Neural cell (in vitro differentiated cells): Measurements from ENCODE around the gene DNAH17. TPM values are rescaled to one million over a fixed set of nuclear protein-coding genes. Genes with fewer than 3 reads are reported as not detected.

Source experiments
- H2AFZ ChIP-seq: fragments of 200-600, 300-800 bp; sonication (generic), shearing (Covaris generic); 2 replicates; pipeline ENCODE4 v1.6.0; 2014; ENCODE audit warnings: low read depth, mild to moderate bottlenecking, antibody characterized with exemption, low read length, moderate library complexity
- H3F3A ChIP-seq: fragments of 200-600 bp; shearing (Covaris generic); 2 replicates; pipeline ENCODE4 v1.6.1; 2016; ENCODE audit warnings: mild to moderate bottlenecking, moderate library complexity, mixed read lengths, antibody characterized with exemption, low read length; ENCODE audit not compliant: insufficient read depth, poor library complexity, severe bottlenecking
- H3K27ac ChIP-seq: fragments of 200-600, 300-800 bp; sonication (generic), shearing (Covaris generic); 2 replicates; pipeline ENCODE4 v1.5.1; 2014; ENCODE audit warnings: mild to moderate bottlenecking, low read length, moderate library complexity
- H3K27me3 ChIP-seq: fragments of 300-800, 200-600 bp; sonication (generic), shearing (Covaris generic); 2 replicates; pipeline ENCODE4 v1.6.0; 2014; ENCODE audit warnings: mild to moderate bottlenecking, low read depth, low read length, moderate library complexity; ENCODE audit not compliant: insufficient read depth
- H3K36me3 ChIP-seq: fragments of 300-800, 200-600 bp; sonication (generic), shearing (Covaris generic); 2 replicates; pipeline ENCODE4 v1.5.1; 2014; ENCODE audit warnings: mild to moderate bottlenecking, antibody characterized with exemption, low read length, moderate library complexity; ENCODE audit not compliant: insufficient read depth
- H3K4me2 ChIP-seq: fragments of 300-800, 200-600 bp; sonication (generic), shearing (Covaris generic); 2 replicates; pipeline ENCODE4 v1.6.0; 2014; ENCODE audit warnings: mild to moderate bottlenecking, low read length
- H3K4me3 ChIP-seq: fragments of 300-800, 200-600 bp; sonication (generic), shearing (Covaris generic); 2 replicates; pipeline ENCODE4 v1.5.1; 2014; ENCODE audit warnings: mild to moderate bottlenecking, low read length, moderate library complexity
- H3K79me2 ChIP-seq: fragments of 200-600 bp; shearing (Covaris generic); replicated peaks from 2 replicates; pipeline ENCODE4 v1.6.0; 2014; ENCODE audit warnings: mild to moderate bottlenecking, low read length, moderate library complexity; ENCODE audit not compliant: insufficient read depth
- H3K9ac ChIP-seq: fragments of 300-800, 200-600 bp; sonication (generic), shearing (Covaris generic); 2 replicates; pipeline ENCODE4 v1.6.1; 2016; ENCODE audit warnings: mild to moderate bottlenecking, low read length, mixed read lengths
- H3K9me2 ChIP-seq: fragments of 200-600 bp; shearing (Covaris generic); 2 replicates; pipeline ENCODE4 v1.6.1; 2016; ENCODE audit warnings: mild to moderate bottlenecking, low read length, mixed read lengths; ENCODE audit not compliant: insufficient read depth
- H3K9me3 ChIP-seq: fragments of 200-600, 300-800 bp; sonication (generic), shearing (Covaris generic); 2 replicates; pipeline ENCODE4 v1.6.1; 2016; ENCODE audit warnings: mild to moderate bottlenecking, mixed run types, low read length, moderate library complexity, mixed read lengths
- H4K20me1 ChIP-seq: fragments of 200-600 bp; shearing (Covaris generic); 2 replicates; pipeline ENCODE4 v1.6.1; 2016; ENCODE audit warnings: mild to moderate bottlenecking, mixed run types; ENCODE audit not compliant: insufficient read depth
- EP300 ChIP-seq: fragments of 450-650 bp; conservative IDR thresholded peaks from 2 replicates; pipeline ENCODE4 v1.6.1; 2014; ENCODE audit warnings: antibody characterized with exemption, mild to moderate bottlenecking, moderate library complexity; ENCODE audit not compliant: poor library complexity, severe bottlenecking
- EZH2 ChIP-seq: fragments of 200-600, 300-800 bp; shearing (Covaris generic), sonication (generic); IDR thresholded peaks from 2 replicates; pipeline ENCODE4 v1.6.1; 2014; ENCODE audit warnings: antibody characterized with exemption, low read length, borderline replicate concordance, mild to moderate bottlenecking; ENCODE audit not compliant: insufficient read depth, poor library complexity, severe bottlenecking
- MXI1 ChIP-seq: fragments of 450-650 bp; conservative IDR thresholded peaks from 2 replicates; pipeline ENCODE4 v1.6.1; 2014; ENCODE audit warnings: antibody characterized with exemption, mild to moderate bottlenecking; ENCODE audit not compliant: poor library complexity, severe bottlenecking
- POLR2AphosphoS5 ChIP-seq: IDR thresholded peaks from 2 replicates; pipeline ENCODE4 v1.6.1; 2012
- RAD21 ChIP-seq: fragments of 450-650 bp; conservative IDR thresholded peaks from 2 replicates; pipeline ENCODE4 v1.6.1; 2014; ENCODE audit warnings: antibody characterized with exemption, mild to moderate bottlenecking, moderate library complexity
- SMC3 ChIP-seq: fragments of 450-650 bp; conservative IDR thresholded peaks from 2 replicates; pipeline ENCODE4 v1.6.1; 2014; ENCODE audit warnings: antibody characterized with exemption, mild to moderate bottlenecking, moderate library complexity; ENCODE audit not compliant: poor library complexity
- TAF1 ChIP-seq: IDR thresholded peaks from 2 replicates; pipeline ENCODE4 v1.6.1; 2012; ENCODE audit warnings: low read depth
- polyA plus RNA-seq: library from polyadenylated mRNA; depleted of rRNA; stranded (reverse); fragments of >200 nt; gene quantifications from 2 replicates; pipeline ENCODE4 v1.2.3, GENCODE V29; 2014
- small RNA-seq, 3 experiments: library from RNA; depleted of rRNA; stranded (forward); fragments of <200 nt; gene quantifications; one replicate each; pipeline ENCODE3, GENCODE V24; 2012
- TF ChIP-seq, protein P1 (sequence below): fragments of 450-650 bp; IDR thresholded peaks from 2 replicates; pipeline ENCODE4 v1.5.1; 2014; ENCODE audit warnings: antibody characterized with exemption, mild to moderate bottlenecking, moderate library complexity; ENCODE audit not compliant: poor library complexity, severe bottlenecking
- TF ChIP-seq, protein P2 (sequence below): IDR thresholded peaks from 2 replicates; pipeline ENCODE4 v1.6.1; 2012; ENCODE audit warnings: borderline replicate concordance

The DNAH17 gene
- polyA plus RNA-seq, 1 donor from 2014 or later, result not detected

DNA sequence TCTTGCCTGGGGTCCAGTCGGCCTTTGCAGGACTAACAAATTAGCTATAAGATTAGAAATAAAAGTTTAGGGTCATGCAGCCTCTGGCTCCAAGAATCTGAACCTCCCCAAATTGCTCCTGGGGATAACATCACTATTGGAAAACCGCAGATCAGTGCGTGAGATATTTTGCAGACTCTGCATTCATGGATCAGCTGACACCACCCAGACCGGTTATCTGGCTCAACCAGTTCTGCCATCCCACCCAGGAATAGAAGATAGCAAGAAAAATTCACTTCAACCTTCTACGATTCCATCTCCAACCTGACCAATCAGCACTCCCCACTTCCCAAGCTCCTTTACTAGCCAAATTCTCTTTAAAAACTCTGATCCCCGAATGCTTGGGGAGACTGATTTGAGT, 203.0 kb downstream of the DNAH17 start:
- H3F3A ChIP-seq, result no peaks in the 10 kb centered on the region
- no peak overlapping the region for H3K27ac ChIP-seq
- H3K4me3 ChIP-seq, result no peak overlapping the region
- no peaks in the 10 kb centered on the region for H3K36me3 ChIP-seq
- H3K4me2 ChIP-seq, result no peak overlapping the region
- H3K27me3 ChIP-seq, result no peaks in the 10 kb centered on the region
- H3K9ac ChIP-seq, result no peak overlapping the region
- H3K79me2 ChIP-seq, result peaks cover 6% of the 10 kb centered on the region
- no peak for TF ChIP-seq EZH2
- no peak for TF ChIP-seq SMC3
- TF ChIP-seq EP300, result no peak
- TF ChIP-seq MXI1, result no peak
- no peak for TF ChIP-seq RAD21
- no peak for TF ChIP-seq POLR2AphosphoS5
- TF ChIP-seq, protein P1, sequence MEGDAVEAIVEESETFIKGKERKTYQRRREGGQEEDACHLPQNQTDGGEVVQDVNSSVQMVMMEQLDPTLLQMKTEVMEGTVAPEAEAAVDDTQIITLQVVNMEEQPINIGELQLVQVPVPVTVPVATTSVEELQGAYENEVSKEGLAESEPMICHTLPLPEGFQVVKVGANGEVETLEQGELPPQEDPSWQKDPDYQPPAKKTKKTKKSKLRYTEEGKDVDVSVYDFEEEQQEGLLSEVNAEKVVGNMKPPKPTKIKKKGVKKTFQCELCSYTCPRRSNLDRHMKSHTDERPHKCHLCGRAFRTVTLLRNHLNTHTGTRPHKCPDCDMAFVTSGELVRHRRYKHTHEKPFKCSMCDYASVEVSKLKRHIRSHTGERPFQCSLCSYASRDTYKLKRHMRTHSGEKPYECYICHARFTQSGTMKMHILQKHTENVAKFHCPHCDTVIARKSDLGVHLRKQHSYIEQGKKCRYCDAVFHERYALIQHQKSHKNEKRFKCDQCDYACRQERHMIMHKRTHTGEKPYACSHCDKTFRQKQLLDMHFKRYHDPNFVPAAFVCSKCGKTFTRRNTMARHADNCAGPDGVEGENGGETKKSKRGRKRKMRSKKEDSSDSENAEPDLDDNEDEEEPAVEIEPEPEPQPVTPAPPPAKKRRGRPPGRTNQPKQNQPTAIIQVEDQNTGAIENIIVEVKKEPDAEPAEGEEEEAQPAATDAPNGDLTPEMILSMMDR, result no peak
- TF ChIP-seq, protein P2, sequence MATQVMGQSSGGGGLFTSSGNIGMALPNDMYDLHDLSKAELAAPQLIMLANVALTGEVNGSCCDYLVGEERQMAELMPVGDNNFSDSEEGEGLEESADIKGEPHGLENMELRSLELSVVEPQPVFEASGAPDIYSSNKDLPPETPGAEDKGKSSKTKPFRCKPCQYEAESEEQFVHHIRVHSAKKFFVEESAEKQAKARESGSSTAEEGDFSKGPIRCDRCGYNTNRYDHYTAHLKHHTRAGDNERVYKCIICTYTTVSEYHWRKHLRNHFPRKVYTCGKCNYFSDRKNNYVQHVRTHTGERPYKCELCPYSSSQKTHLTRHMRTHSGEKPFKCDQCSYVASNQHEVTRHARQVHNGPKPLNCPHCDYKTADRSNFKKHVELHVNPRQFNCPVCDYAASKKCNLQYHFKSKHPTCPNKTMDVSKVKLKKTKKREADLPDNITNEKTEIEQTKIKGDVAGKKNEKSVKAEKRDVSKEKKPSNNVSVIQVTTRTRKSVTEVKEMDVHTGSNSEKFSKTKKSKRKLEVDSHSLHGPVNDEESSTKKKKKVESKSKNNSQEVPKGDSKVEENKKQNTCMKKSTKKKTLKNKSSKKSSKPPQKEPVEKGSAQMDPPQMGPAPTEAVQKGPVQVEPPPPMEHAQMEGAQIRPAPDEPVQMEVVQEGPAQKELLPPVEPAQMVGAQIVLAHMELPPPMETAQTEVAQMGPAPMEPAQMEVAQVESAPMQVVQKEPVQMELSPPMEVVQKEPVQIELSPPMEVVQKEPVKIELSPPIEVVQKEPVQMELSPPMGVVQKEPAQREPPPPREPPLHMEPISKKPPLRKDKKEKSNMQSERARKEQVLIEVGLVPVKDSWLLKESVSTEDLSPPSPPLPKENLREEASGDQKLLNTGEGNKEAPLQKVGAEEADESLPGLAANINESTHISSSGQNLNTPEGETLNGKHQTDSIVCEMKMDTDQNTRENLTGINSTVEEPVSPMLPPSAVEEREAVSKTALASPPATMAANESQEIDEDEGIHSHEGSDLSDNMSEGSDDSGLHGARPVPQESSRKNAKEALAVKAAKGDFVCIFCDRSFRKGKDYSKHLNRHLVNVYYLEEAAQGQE, result no peak
- no peak for TF ChIP-seq TAF1
- no peaks in the 10 kb centered on the region for H3K9me2 ChIP-seq
- H3K9me3 ChIP-seq, result no peaks in the 10 kb centered on the region
- no peak overlapping the region for H2AFZ ChIP-seq
- H4K20me1 ChIP-seq, result no peaks in the 10 kb centered on the region

Small RNA genes lying within 50 kb of the gene (small RNA-seq; reads per million reads assigned to genes)
- 0 reads per million in 3 experiments for gene RF00415
- 0 reads per million in 3 experiments for gene RN7SL454P

Other genes with a start within 250 kb of the DNAH17 start
- gene SOCS3, start 217.3 kb downstream of the DNAH17 start, polyA plus RNA-seq, result 5.4 and 7.1 TPM in 2 replicates
- 65.7 and 81.8 TPM in 2 replicates for gene PGS1, start 198.7 kb downstream of the DNAH17 start, polyA plus RNA-seq
- 120 and 131 TPM in 2 replicates for gene CYTH1, start 204.9 kb upstream of the DNAH17 start, polyA plus RNA-seq